Endothelial cell (in vitro differentiated cells): ENCODE results near the gene PTPRK. TPM values are rescaled to one million over a fixed set of nuclear protein-coding genes. Genes with fewer than 3 reads are reported as not detected.

Experiments used
- DNase-seq: peaks from one replicate; pipeline ENCODE4 v3.0.0; 2021; ENCODE audit warnings: low spot score
- H3K27ac Mint-ChIP-seq: one replicate; pipeline ENCODE4 v1.8.0; 2021; ENCODE audit warnings: mixed read lengths, inconsistent platforms; ENCODE audit not compliant: unreplicated experiment
- H3K27me3 Mint-ChIP-seq: one replicate; pipeline ENCODE4 v1.8.0; 2021; ENCODE audit warnings: mild to moderate bottlenecking, moderate library complexity, mixed read lengths, inconsistent platforms; ENCODE audit not compliant: unreplicated experiment
- H3K36me3 Mint-ChIP-seq: one replicate; pipeline ENCODE4 v1.8.0; 2021; ENCODE audit warnings: mild to moderate bottlenecking, low read depth, mixed read lengths, inconsistent platforms; ENCODE audit not compliant: unreplicated experiment
- H3K4me1 Mint-ChIP-seq: one replicate; pipeline ENCODE4 v1.8.0; 2021; ENCODE audit warnings: mild to moderate bottlenecking, mixed read lengths, inconsistent platforms; ENCODE audit not compliant: unreplicated experiment
- H3K4me3 Mint-ChIP-seq: one replicate; pipeline ENCODE4 v1.8.0; 2021; ENCODE audit warnings: mild to moderate bottlenecking, mixed read lengths, inconsistent platforms; ENCODE audit not compliant: unreplicated experiment
- H3K9me3 Mint-ChIP-seq: one replicate; pipeline ENCODE4 v1.8.0; 2021; ENCODE audit warnings: mixed read lengths, inconsistent platforms; ENCODE audit not compliant: unreplicated experiment
- CTCF ChIP-seq: fragments of 200-600 bp; sonication (generic); IDR thresholded peaks from one replicate; pipeline ENCODE4 v1.5.0; 2021; ENCODE audit warnings: antibody characterized with exemption; ENCODE audit not compliant: unreplicated experiment
- total RNA-seq: library from RNA; stranded (reverse); fragmentation: NEBNext Ultra II Directional; extraction: Animal tissue kit (Norgen Biotek cat#: 25700); gene quantifications from one replicate; pipeline ENCODE4 v1.2.1, GENCODE V29; 2021; ENCODE audit not compliant: unreplicated experiment

Gene PTPRK
- total RNA-seq, 1 donor from 2014 or later, result 47.3 TPM

- TF ChIP-seq CTCF, result no peak
- H3K36me3 Mint-ChIP-seq, result no peaks in the 10 kb centered on the region
- no peak for DNase-seq
- no peaks in the 10 kb centered on the region for H3K27me3 Mint-ChIP-seq
- H3K9me3 Mint-ChIP-seq, result no peaks in the 10 kb centered on the region
- no peak overlapping the region for H3K4me3 Mint-ChIP-seq
- H3K27ac Mint-ChIP-seq, result no peak overlapping the region
- peaks cover 12% of the 10 kb centered on the region for H3K4me1 Mint-ChIP-seq
Observed at GRCh38 chr6:128062882-128063603, 457.4 kb downstream of the PTPRK start.

GRCh38 chr6:128057946-128058345 is 462.5 kb downstream of the PTPRK start:
- Mint-ChIP-seq H3K4me1 (no peaks in the 10 kb centered on the region), H3K27ac (no peak overlapping the region), H3K27me3 (no peaks in the 10 kb centered on the region), H3K9me3 (no peaks in the 10 kb centered on the region), H3K36me3 (no peaks in the 10 kb centered on the region), H3K4me3 (no peak overlapping the region)
- no peak for DNase-seq
- no peak for TF ChIP-seq CTCF

- no peak for TF ChIP-seq CTCF
- no peak for DNase-seq
- H3K4me3 Mint-ChIP-seq, result no peak overlapping the region
- no peaks in the 10 kb centered on the region for H3K27me3 Mint-ChIP-seq
- H3K4me1 Mint-ChIP-seq, result no peaks in the 10 kb centered on the region
- no peaks in the 10 kb centered on the region for H3K36me3 Mint-ChIP-seq
- no peaks in the 10 kb centered on the region for H3K9me3 Mint-ChIP-seq
- no peak overlapping the region for H3K27ac Mint-ChIP-seq
Observed at GRCh38 chr6:128057541-128057940, 462.9 kb downstream of the PTPRK start.

DNA sequence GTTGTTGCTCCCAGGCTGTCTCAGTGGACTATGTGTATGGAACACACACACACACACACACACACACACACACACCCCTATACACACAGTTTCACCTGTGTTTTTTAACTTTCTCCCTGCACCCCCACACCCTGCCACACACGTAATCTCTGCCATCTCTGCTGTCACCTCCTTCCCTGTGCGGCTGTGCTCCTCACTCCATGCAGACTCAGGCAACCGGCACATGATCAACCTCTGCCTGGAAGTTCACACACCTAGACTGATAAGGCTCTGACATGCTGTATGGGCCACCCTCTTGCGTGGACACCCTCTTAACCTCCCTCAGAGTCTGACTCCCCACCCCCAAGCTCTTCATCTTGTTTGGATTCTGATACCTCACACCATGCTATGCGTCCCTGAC is 467.3 kb downstream of the PTPRK start:
- no peak for DNase-seq
- peak overlapping the region; percentile 7 for H3K4me3 Mint-ChIP-seq
- no peaks in the 10 kb centered on the region for H3K4me1 Mint-ChIP-seq
- no peak for TF ChIP-seq CTCF
- no peaks in the 10 kb centered on the region for H3K27me3 Mint-ChIP-seq
- no peaks in the 10 kb centered on the region for H3K36me3 Mint-ChIP-seq
- no peaks in the 10 kb centered on the region for H3K9me3 Mint-ChIP-seq
- H3K27ac Mint-ChIP-seq, result no peak overlapping the region

DNA sequence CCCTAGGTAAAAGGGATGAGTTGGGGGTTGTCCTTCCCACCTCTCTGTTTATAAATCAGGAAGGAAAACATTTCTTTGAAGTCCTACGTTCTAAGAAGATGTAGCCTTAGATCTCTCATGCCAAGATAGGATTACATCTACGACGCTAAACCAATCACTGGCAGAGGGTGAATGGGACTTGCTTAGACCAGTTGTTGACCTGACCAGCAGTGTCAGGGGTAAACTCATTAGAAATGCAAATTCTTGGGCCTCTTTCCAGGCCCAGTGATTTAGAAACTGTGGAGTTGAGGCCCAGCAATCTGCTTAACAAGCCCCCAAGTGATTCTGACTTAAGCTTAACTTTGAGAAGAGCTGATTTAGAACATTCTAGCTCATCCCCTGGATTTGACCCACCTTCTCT is 472.4 kb downstream of the PTPRK start:
- DNase-seq, result no peak
- no peaks in the 10 kb centered on the region for H3K4me1 Mint-ChIP-seq
- no peaks in the 10 kb centered on the region for H3K27me3 Mint-ChIP-seq
- TF ChIP-seq CTCF, result no peak
- H3K36me3 Mint-ChIP-seq, result no peaks in the 10 kb centered on the region
- H3K9me3 Mint-ChIP-seq, result no peaks in the 10 kb centered on the region
- H3K4me3 Mint-ChIP-seq, result no peak overlapping the region
- no peak overlapping the region for H3K27ac Mint-ChIP-seq
